Tibial nerve (tissue), 4 donors: ENCODE data around the gene FAM117A. TPM values are rescaled to one million over a fixed set of nuclear protein-coding genes. Genes with fewer than 3 reads are reported as not detected.
A peak's percentile ranks its signal among the peaks of the same experiment; 100 is the strongest.

Source experiments
- DNase-seq, 2 donors: peaks; one replicate each; pipeline ENCODE4 v3.0.0-alpha.2; 2019; ENCODE audit warnings: low spot score in 2 of 2
- H3K27ac ChIP-seq, 4 donors: fragments of 200-600 bp; sonication (generic) in 3 of 4; one replicate each; pipeline ENCODE4 v1.5.1; 2017 to 2019; ENCODE audit warnings: mild to moderate bottlenecking in 1 of 4
- H3K27me3 ChIP-seq, 2 donors: fragments of 200-600 bp; sonication (generic) in 1 of 2; one replicate each; pipeline versions ENCODE4 v1.5.1 to v1.6.0; 2017 to 2019
- H3K36me3 ChIP-seq, 3 donors: fragments of 200-600 bp; sonication (generic); one replicate each; pipeline ENCODE4 v1.5.1; 2018 to 2019
- H3K4me1 ChIP-seq, 4 donors: fragments of 200-600 bp; sonication (generic) in 3 of 4; one replicate each; pipeline ENCODE4 v1.5.1; 2017 to 2019
- H3K4me3 ChIP-seq, 4 donors: fragments of 200-600 bp; sonication (generic) in 3 of 4; one replicate each; pipeline ENCODE4 v1.5.1; 2017 to 2019; ENCODE audit warnings: mild to moderate bottlenecking in 1 of 4, moderate library complexity in 1 of 4
- H3K9me3 ChIP-seq, 4 donors: fragments of 200-600 bp; sonication (generic) in 3 of 4; one replicate each; pipeline ENCODE4 v1.5.1; 2017 to 2019
- EP300 ChIP-seq, 2 donors: sonication (generic); formaldehyde crosslinking; IDR thresholded peaks; one replicate each; pipeline ENCODE4 v1.6.1; 2017; ENCODE audit warnings: antibody characterized with exemption in 2 of 2, mild to moderate bottlenecking in 1 of 2
- POLR2A ChIP-seq, 2 donors: fragments of 450-650 bp; IDR thresholded peaks; one replicate each; pipeline ENCODE4 v1.6.1; 2017; ENCODE audit warnings: antibody characterized with exemption in 2 of 2, mild to moderate bottlenecking in 2 of 2, moderate library complexity in 2 of 2
- WGBS, 2 donors: methylation state at CpG; one replicate each; pipeline ENCODE4 v1.1.5; 2018; 5-methylcytosine and 5-hydroxymethylcytosine counted together
- total RNA-seq, 4 donors: library from RNA; depleted of rRNA; stranded (reverse); fragments of >200 nt; gene quantifications; one replicate each; pipeline ENCODE4 v1.1.0, GENCODE V29; 2016
- TF ChIP-seq, protein P1 (sequence below), 5 experiments: fragments of 200-600 bp in 3 of 5; fragments of 450-650 bp in 2 of 5; sonication (generic) in 3 of 5; IDR thresholded peaks; one replicate each; pipeline ENCODE4 v1.5.1; 2016 to 2019; ENCODE audit warnings: antibody characterized with exemption in 5 of 5, mild to moderate bottlenecking in 3 of 5, moderate library complexity in 2 of 5

The FAM117A gene
- total RNA-seq, 4 donors from 2014 or later: 12.9 to 23.1 (median 18.3) TPM

DNA sequence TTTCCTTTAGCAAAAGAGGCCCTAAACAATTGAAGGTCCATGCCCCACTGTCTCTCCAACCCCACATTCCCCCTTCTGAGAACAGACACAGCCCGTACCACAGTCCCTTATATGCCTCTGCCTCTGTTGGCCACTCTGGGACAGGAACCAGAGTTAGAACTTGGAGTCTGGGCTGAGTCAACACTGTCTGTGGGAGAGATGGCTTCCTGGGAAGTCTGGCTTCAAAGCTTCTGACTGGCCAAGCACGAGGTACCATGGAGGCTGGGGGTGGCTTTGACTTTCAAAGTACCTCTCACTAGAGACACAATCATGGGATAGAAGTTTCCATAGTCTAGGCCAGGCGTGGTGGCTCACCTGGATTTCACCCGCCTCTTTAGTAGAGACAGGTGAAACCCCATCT lies 71.2 kb downstream of the FAM117A start:
- 86 to 87% methylated on average over 4 of the region's 4 CpGs for WGBS, 2 donors
- H3K27ac ChIP-seq: peak overlapping the region in 2 of 4 donors; percentile 71 to 88
- peaks cover 0 to 18% (median 3%) of the 10 kb centered on the region in 4 donors for H3K4me1 ChIP-seq

DNA sequence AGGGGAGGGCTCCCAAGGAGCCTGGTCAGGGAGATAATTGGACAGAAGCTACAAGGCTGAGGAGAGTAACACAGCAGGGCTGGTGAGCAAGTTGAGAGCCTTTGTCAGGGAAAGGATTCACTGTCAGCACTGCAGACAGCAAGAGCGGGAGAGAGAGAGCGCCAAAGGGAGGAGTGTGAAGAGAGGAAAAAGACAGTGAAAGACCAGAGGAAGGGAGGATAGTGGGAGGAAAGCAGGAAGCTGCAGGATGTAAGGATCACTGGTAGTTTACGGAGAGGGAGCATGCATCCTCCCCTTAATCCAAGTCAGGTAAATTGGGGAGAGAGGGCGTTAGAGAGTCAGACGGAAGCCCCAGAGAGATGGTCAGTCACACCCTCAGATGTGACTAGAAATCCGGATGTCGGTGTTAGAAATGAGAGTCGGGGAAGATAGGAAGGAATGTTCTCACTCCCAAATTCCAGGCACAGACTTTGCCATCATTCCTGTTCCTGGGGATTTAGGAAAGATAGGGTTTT lies 72.2 kb downstream of the FAM117A start:
- no peaks in the 10 kb centered on the region for H3K36me3 ChIP-seq
- H3K4me3 ChIP-seq: no peak overlapping the region

More for the DNA sequence above, 71.2 kb downstream of the FAM117A start:
- no peaks in the 10 kb centered on the region for H3K36me3 ChIP-seq
- peaks cover 0 to 4% of the 10 kb centered on the region in 2 donors for H3K27me3 ChIP-seq
- no peaks in the 10 kb centered on the region for H3K9me3 ChIP-seq
- DNase-seq: no peak
- TF ChIP-seq, protein P1, sequence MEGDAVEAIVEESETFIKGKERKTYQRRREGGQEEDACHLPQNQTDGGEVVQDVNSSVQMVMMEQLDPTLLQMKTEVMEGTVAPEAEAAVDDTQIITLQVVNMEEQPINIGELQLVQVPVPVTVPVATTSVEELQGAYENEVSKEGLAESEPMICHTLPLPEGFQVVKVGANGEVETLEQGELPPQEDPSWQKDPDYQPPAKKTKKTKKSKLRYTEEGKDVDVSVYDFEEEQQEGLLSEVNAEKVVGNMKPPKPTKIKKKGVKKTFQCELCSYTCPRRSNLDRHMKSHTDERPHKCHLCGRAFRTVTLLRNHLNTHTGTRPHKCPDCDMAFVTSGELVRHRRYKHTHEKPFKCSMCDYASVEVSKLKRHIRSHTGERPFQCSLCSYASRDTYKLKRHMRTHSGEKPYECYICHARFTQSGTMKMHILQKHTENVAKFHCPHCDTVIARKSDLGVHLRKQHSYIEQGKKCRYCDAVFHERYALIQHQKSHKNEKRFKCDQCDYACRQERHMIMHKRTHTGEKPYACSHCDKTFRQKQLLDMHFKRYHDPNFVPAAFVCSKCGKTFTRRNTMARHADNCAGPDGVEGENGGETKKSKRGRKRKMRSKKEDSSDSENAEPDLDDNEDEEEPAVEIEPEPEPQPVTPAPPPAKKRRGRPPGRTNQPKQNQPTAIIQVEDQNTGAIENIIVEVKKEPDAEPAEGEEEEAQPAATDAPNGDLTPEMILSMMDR (IDR thresholded peaks at IDR 0.05): no peak
- TF ChIP-seq POLR2A (IDR thresholded peaks at IDR 0.05) (no peak), EP300 (IDR thresholded peaks at IDR 0.05) (no peak)
- no peak overlapping the region for H3K4me3 ChIP-seq

GRCh38 chr17:49691086-49691676 lies 72.8 kb downstream of the FAM117A start:
- Histone ChIP-seq H3K36me3 (no peaks in the 10 kb centered on the region), H3K9me3 (no peaks in the 10 kb centered on the region), H3K4me1 (peaks cover 0 to 18% (median 3%) of the 10 kb centered on the region in 4 donors), H3K4me3 (no peak overlapping the region), H3K27me3 (peaks cover 0 to 4% of the 10 kb centered on the region in 2 donors), H3K27ac (peak overlapping the region; percentile 19 to 88 (median 47))
- WGBS, 2 donors: 23 to 42% methylated on average over 9 of the region's 9 CpGs
- TF ChIP-seq, protein P1 (IDR thresholded peaks at IDR 0.05): no peak
- TF ChIP-seq EP300 (IDR thresholded peaks at IDR 0.05) (peak; percentile 14 to 59), POLR2A (IDR thresholded peaks at IDR 0.05) (no peak)
- DNase-seq: peak in 1 of 2 donors; percentile 34

More for the DNA sequence above, 72.2 kb downstream of the FAM117A start:
- Histone ChIP-seq H3K9me3 (no peaks in the 10 kb centered on the region), H3K27me3 (peaks cover 0 to 4% of the 10 kb centered on the region in 2 donors), H3K4me1 (peaks cover 0 to 18% (median 3%) of the 10 kb centered on the region in 4 donors), H3K27ac (peak overlapping the region; percentile 19 to 88 (median 47))
- WGBS, 2 donors: 48% methylated on average over 8 of the region's 8 CpGs
- no peak for TF ChIP-seq EP300 (IDR thresholded peaks at IDR 0.05)
- TF ChIP-seq, protein P1 (IDR thresholded peaks at IDR 0.05): no peak
- no peak for TF ChIP-seq POLR2A (IDR thresholded peaks at IDR 0.05)
- no peak for DNase-seq

GRCh38 chr17:49690256-49690655 lies 73.7 kb downstream of the FAM117A start:
- DNase-seq: no peak
- WGBS, 2 donors: 23 to 34% methylated on average over 2 of the region's 2 CpGs
- Histone ChIP-seq H3K9me3 (no peaks in the 10 kb centered on the region), H3K27ac (peak overlapping the region in 2 of 4 donors; percentile 71 to 88), H3K4me3 (no peak overlapping the region), H3K27me3 (peaks cover 0 to 4% of the 10 kb centered on the region in 2 donors), H3K36me3 (no peaks in the 10 kb centered on the region), H3K4me1 (peaks cover 0 to 16% (median 0%) of the 10 kb centered on the region in 4 donors)
- no peak for TF ChIP-seq EP300 (IDR thresholded peaks at IDR 0.05)
- TF ChIP-seq, protein P1 (IDR thresholded peaks at IDR 0.05): no peak

DNA sequence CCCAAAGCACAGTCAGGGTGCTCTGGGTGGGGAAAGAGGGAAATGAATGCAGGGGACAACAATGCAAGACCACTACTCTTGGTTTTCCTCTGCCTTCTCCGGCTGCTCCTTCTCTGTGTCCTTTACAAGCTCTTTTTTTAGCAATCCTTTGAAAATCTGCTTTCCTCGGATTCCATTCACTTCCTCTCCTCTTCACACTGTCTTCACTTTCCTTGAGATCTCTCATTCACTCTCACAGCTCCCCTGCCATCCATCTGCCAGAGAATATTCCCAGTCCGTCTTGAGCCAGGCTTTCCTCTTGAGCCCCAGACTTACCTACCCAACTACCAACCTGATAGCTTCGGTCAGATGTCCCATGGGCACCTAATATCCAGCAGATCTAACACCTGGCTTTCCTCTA lies 75.1 kb downstream of the FAM117A start:
- Histone ChIP-seq H3K9me3 (no peaks in the 10 kb centered on the region), H3K27ac (peak overlapping the region in 3 of 4 donors; percentile 40 to 78 (median 66)), H3K4me3 (peak overlapping the region in 1 of 4 donors; percentile 1), H3K36me3 (no peaks in the 10 kb centered on the region), H3K4me1 (peaks cover 0 to 11% (median 0%) of the 10 kb centered on the region in 4 donors), H3K27me3 (peaks cover 0 to 4% of the 10 kb centered on the region in 2 donors)
- no peak for TF ChIP-seq EP300 (IDR thresholded peaks at IDR 0.05)
- TF ChIP-seq POLR2A (IDR thresholded peaks at IDR 0.05): no peak
- TF ChIP-seq, protein P1 (IDR thresholded peaks at IDR 0.05): no peak
- no peak for DNase-seq
- WGBS, 2 donors: 72 to 74% methylated on average over 4 of the region's 4 CpGs
